WERI-Rb-1 (cell line): ENCODE measurements around the gene NOX5.

Source experiments
- DNase-seq: peaks from one replicate; pipeline ENCODE4 v3.0.0-alpha.2; 2020
- H3K27ac ChIP-seq: fragments of 250-450 bp; sonication (Bioruptor Pico); 2 replicates; pipeline ENCODE4 v1.5.1; 2020; ENCODE audit warnings: mild to moderate bottlenecking, moderate library complexity
- H3K27me3 ChIP-seq: fragments of 250-450 bp; sonication (Bioruptor Pico); 2 replicates; pipeline ENCODE4 v1.5.1; 2021; ENCODE audit warnings: mild to moderate bottlenecking, low read depth, moderate library complexity; ENCODE audit not compliant: insufficient read depth, severe bottlenecking
- H3K36me3 ChIP-seq: fragments of 250-450 bp; sonication (Bioruptor Pico); 2 replicates; pipeline ENCODE4 v1.5.1; 2020; ENCODE audit warnings: mild to moderate bottlenecking, moderate library complexity
- H3K4me3 ChIP-seq: 2 replicates; pipeline ENCODE4 v1.5.1; 2011; ENCODE audit warnings: low read depth, mild to moderate bottlenecking, control low read depth, low read length
- H3K9me3 ChIP-seq: fragments of 250-450 bp; sonication (Bioruptor Pico); 2 replicates; pipeline ENCODE4 v1.5.1; 2021; ENCODE audit warnings: mild to moderate bottlenecking, moderate library complexity; ENCODE audit not compliant: severe bottlenecking
- TF ChIP-seq, protein P1 (sequence below): IDR thresholded peaks from 2 replicates; pipeline ENCODE4 v1.5.1; 2011; ENCODE audit warnings: low read depth, mild to moderate bottlenecking, control low read depth, inconsistent platforms, low read length

Gene NOX5

DNA sequence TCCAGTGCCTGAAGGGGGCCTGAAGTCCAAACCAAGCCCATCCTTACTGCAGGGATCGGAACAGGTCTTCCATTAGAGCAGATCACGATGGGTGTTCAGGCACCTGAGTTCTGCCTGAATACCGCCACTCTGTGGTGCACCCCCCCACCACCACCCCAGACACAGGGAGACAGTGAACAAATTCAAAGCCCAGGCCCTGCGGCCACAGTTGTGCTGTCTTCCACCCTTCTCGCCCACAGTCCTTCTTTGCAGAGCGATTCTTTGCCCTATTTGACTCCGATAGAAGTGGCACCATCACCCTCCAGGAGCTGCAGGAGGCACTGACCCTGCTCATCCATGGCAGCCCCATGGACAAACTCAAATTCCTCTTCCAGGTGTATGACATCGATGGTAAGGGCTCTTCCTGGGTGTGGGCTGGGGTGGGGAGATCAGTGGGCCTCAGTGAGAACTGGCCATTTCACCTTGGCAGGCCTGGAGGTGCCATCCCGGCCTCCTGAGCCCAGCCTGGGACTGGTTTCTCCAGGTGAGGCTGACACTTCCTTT, 13.6 kb downstream of the NOX5 start:
- Histone ChIP-seq H3K27me3 (no peaks in the 10 kb centered on the region), H3K9me3 (no peaks in the 10 kb centered on the region), H3K27ac (no peak overlapping the region), H3K36me3 (no peaks in the 10 kb centered on the region), H3K4me3 (no peak overlapping the region)
- TF ChIP-seq, protein P1, sequence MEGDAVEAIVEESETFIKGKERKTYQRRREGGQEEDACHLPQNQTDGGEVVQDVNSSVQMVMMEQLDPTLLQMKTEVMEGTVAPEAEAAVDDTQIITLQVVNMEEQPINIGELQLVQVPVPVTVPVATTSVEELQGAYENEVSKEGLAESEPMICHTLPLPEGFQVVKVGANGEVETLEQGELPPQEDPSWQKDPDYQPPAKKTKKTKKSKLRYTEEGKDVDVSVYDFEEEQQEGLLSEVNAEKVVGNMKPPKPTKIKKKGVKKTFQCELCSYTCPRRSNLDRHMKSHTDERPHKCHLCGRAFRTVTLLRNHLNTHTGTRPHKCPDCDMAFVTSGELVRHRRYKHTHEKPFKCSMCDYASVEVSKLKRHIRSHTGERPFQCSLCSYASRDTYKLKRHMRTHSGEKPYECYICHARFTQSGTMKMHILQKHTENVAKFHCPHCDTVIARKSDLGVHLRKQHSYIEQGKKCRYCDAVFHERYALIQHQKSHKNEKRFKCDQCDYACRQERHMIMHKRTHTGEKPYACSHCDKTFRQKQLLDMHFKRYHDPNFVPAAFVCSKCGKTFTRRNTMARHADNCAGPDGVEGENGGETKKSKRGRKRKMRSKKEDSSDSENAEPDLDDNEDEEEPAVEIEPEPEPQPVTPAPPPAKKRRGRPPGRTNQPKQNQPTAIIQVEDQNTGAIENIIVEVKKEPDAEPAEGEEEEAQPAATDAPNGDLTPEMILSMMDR, result no peak
- no peak for DNase-seq

DNA sequence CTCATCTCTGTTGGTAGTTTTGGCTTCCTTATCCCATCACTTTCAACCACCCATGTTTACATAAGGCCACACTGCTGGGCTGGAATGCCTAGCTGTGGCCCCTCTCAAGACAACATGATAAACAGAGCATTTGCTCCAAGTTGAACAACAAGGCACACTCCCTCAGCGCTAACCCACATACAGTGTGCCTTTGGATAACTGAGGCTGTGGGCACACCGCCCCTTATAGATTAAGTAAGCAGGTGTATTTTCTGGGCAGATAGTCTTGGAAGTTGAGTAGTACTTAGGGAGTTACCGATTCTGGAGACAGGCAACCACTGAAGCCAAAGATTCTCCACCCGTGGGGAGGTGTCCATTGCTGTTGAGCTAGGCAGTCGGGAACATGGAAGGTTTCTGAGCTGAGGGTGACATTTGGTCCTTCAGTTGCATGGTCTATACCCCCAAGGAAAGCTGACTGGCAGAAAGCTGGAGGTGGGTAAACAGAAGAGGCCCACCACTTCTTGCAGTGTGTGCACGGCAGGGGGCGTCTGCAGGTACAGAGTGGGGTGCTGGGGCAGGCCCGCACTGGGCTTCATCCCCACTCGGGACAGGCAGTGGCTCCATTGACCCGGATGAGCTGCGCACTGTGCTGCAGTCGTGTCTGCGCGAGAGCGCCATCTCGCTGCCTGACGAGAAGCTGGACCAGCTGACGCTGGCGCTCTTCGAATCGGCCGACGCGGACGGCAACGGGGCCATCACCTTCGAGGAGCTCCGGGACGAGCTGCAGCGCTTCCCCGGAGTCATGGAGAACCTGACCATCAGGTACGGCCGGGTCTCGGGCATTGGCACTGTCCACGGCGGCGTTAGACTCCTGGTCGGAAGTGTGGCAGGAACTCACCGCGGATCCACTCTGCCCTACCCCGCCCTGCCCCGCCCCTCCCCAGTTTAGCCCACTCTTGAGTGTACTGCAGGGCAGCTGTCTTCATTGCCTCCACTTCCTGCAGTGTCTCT, 16.8 kb downstream of the NOX5 start:
- Histone ChIP-seq H3K4me3 (peak overlapping the region; percentile 33), H3K9me3 (peaks cover 2% of the 10 kb centered on the region), H3K27ac (peak overlapping the region; percentile 39), H3K27me3 (no peaks in the 10 kb centered on the region), H3K36me3 (no peaks in the 10 kb centered on the region)
- peak; percentile 86 for DNase-seq
- TF ChIP-seq, protein P1, result peak; percentile 94

DNA sequence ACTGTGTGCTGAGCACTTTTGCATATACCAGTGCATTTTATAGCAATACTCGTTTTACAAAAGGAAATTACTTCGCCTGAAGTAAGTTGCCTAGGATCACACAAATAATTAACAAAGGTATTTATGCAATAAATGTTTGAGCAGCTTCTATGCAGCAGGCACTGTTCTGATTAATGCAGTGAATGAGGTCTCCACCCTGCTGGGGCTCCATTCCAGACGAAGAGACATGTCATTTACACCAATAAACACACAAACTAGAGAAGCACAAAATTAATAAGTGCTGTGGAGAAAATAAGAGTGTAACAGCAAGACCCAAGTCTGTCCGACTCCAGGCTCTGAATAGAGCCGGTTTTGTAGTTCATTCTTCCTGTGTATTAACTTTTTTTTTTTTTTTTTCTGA, 17.5 kb downstream of the NOX5 start:
- TF ChIP-seq, protein P1, result no peak
- no peaks in the 10 kb centered on the region for H3K36me3 ChIP-seq
- no peak overlapping the region for H3K27ac ChIP-seq
- DNase-seq, result no peak
- peaks cover 2% of the 10 kb centered on the region for H3K9me3 ChIP-seq
- H3K4me3 ChIP-seq, result peak overlapping the region; percentile 33
- H3K27me3 ChIP-seq, result no peaks in the 10 kb centered on the region

DNA sequence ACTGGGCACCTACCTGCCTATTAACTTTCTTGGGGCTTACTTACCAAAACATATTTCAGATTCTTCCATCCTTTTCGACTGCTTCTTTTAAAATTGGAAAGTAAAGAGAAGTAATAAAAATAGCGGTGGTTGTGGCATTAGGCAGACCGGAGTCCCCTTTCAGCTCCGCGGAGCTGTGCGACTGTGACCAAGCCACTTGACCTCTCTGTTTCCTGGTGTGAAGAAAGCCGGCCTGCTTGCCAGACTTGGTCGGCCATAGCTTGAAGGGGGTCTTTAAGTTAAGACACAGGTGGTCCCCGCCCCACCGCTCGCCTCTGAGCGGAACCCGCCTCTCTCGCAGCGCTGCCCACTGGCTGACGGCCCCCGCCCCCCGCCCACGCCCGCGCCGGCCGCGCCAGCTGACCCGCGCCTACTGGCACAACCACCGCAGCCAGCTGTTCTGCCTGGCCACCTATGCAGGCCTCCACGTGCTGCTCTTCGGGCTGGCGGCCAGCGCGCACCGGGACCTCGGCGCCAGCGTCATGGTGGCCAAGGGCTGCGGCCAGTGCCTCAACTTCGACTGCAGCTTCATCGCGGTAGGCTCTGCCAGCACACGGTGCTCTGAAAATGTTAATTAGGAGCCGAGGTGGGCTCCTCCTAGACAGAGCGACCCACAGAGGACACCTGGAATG, 18.3 kb downstream of the NOX5 start:
- DNase-seq, result no peak
- H3K4me3 ChIP-seq, result no peak overlapping the region
- TF ChIP-seq, protein P1, result no peak
- H3K9me3 ChIP-seq, result peaks cover 2% of the 10 kb centered on the region
- H3K27me3 ChIP-seq, result no peaks in the 10 kb centered on the region
- no peak overlapping the region for H3K27ac ChIP-seq
- no peaks in the 10 kb centered on the region for H3K36me3 ChIP-seq

DNA sequence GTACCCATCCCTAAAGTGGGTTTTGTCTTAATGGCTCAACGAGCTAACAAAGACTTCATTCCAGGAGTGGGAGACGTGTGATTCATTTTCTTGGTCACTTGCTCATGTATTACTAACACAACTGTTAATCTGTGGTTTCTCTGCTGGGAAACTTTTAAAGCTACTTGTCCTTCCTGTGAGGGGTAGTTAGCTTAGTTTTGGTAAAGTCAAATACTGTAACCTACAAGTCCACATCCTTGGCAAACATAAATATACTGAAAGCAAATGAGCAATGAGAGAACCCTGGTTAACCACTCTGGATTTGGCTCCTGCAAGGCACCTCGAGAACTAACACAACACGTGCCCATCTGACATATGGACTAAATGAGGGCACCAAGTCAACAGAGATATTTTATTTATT, 19.9 kb downstream of the NOX5 start:
- Histone ChIP-seq H3K9me3 (peaks cover 2% of the 10 kb centered on the region), H3K4me3 (no peak overlapping the region), H3K27me3 (no peaks in the 10 kb centered on the region), H3K36me3 (no peaks in the 10 kb centered on the region), H3K27ac (no peak overlapping the region)
- TF ChIP-seq, protein P1, result no peak
- no peak for DNase-seq
